Measurements from ENCODE around the gene CTSA.

DNA sequence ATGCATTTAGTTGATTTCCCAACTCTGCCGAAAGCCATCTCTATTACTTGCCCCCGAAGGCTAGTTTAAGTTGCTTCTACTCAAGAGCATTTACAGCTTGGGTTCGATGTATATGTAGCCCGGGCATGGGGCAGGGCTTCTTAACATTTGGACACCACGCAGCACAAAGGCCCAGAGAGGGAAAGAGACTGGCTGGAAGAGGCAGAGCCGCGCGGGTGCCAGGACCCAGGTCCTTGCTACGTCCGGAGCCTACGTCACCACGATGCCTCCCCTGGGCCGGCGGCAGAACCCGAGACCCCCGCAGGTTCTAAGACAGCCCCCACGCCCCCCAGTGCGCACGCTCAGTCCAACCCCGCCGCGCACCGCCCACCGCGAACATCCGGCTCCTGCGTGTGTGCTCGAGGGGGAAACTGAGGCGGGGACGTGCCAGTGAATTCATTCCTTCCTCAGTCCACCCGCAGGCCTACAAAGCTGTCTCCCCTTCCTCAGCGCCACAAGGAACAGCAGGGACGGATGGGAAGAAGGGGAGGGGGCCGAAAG lies 43.0 kb downstream of the CTSA start:
- TF ChIP-seq USF2 (IDR thresholded peaks at IDR 0.05; ENCODE audit: low read depth, low read length): no peak
- TF ChIP-seq, protein P1, sequence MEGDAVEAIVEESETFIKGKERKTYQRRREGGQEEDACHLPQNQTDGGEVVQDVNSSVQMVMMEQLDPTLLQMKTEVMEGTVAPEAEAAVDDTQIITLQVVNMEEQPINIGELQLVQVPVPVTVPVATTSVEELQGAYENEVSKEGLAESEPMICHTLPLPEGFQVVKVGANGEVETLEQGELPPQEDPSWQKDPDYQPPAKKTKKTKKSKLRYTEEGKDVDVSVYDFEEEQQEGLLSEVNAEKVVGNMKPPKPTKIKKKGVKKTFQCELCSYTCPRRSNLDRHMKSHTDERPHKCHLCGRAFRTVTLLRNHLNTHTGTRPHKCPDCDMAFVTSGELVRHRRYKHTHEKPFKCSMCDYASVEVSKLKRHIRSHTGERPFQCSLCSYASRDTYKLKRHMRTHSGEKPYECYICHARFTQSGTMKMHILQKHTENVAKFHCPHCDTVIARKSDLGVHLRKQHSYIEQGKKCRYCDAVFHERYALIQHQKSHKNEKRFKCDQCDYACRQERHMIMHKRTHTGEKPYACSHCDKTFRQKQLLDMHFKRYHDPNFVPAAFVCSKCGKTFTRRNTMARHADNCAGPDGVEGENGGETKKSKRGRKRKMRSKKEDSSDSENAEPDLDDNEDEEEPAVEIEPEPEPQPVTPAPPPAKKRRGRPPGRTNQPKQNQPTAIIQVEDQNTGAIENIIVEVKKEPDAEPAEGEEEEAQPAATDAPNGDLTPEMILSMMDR (conservative IDR thresholded peaks at IDR 0.05; ENCODE audit: low read depth, low read length): no peak
- TF ChIP-seq POLR2A (IDR thresholded peaks at IDR 0.05; ENCODE audit: low read depth, low read length): no peak
- TF ChIP-seq SMC3 (IDR thresholded peaks at IDR 0.05; ENCODE audit: low read depth, low read length): no peak
- no peak for TF ChIP-seq MAFK (IDR thresholded peaks at IDR 0.05; ENCODE audit: low read depth, low read length)
- TF ChIP-seq MXI1 (IDR thresholded peaks at IDR 0.05; ENCODE audit: borderline replicate concordance, low read depth, low read length): no peak
- no peak for TF ChIP-seq BHLHE40 (IDR thresholded peaks at IDR 0.05; ENCODE audit: low read depth, low read length)
- TF ChIP-seq FOS (IDR thresholded peaks at IDR 0.05; ENCODE audit: low read depth, low read length): no peak
- no peak for TF ChIP-seq CEBPB (IDR thresholded peaks at IDR 0.05; ENCODE audit: low read depth, low read length)
